KMS-11 (cell line): ENCODE results near the gene CACFD1.

Source experiments
- H2AFZ ChIP-seq: fragments of 200-600 bp; sonication (generic); 2 replicates; pipeline ENCODE4 v1.6.1; 2016; ENCODE audit warnings: antibody characterized with exemption, mixed run types, low read depth
- H3K27ac ChIP-seq: fragments of 200-600 bp; sonication (generic); 2 replicates; pipeline ENCODE4 v1.6.1; 2016; ENCODE audit warnings: mild to moderate bottlenecking, mixed run types
- H3K27me3 ChIP-seq: fragments of 200-600 bp; sonication (generic); 2 replicates; pipeline ENCODE4 v1.6.1; 2017; ENCODE audit warnings: mild to moderate bottlenecking, low read depth, mixed run types, moderate library complexity; ENCODE audit not compliant: insufficient read depth
- H3K36me3 ChIP-seq: fragments of 200-600 bp; sonication (generic); 2 replicates; pipeline ENCODE4 v1.6.1; 2017; ENCODE audit warnings: mild to moderate bottlenecking, mixed run types; ENCODE audit not compliant: insufficient read depth
- H3K4me1 ChIP-seq: fragments of 200-600 bp; sonication (generic); 2 replicates; pipeline ENCODE4 v1.6.1; 2016; ENCODE audit warnings: mild to moderate bottlenecking, low read depth, mixed run types; ENCODE audit not compliant: poor library complexity, severe bottlenecking
- H3K4me2 ChIP-seq: fragments of 200-600 bp; sonication (generic); 2 replicates; pipeline ENCODE4 v1.7.0; 2016; ENCODE audit warnings: mild to moderate bottlenecking, mixed run types
- H3K4me3 ChIP-seq: fragments of 200-600 bp; sonication (generic); IDR thresholded peaks from 2 replicates; pipeline ENCODE4 v1.6.1; 2017; ENCODE audit warnings: low read depth, low read length, mixed read lengths; ENCODE audit not compliant: insufficient read depth
- H3K79me2 ChIP-seq: fragments of 200-600 bp; sonication (generic); 2 replicates; pipeline ENCODE4 v1.6.1; 2016; ENCODE audit warnings: low read depth, mixed run types; ENCODE audit not compliant: insufficient read depth
- H3K9ac ChIP-seq: fragments of 200-600 bp; sonication (generic); 2 replicates; pipeline ENCODE4 v1.6.1; 2016; ENCODE audit warnings: mild to moderate bottlenecking, mixed run types
- H4K20me1 ChIP-seq: fragments of 200-600 bp; sonication (generic); 2 replicates; pipeline ENCODE4 v1.6.1; 2016; ENCODE audit warnings: mild to moderate bottlenecking, mixed run types; ENCODE audit not compliant: insufficient read depth
- TF ChIP-seq, protein P1 (sequence below): fragments of 200-600 bp; sonication (generic); conservative IDR thresholded peaks from 2 replicates; pipeline ENCODE4 v1.6.1; 2017; ENCODE audit warnings: low read depth, mild to moderate bottlenecking, antibody characterized with exemption, low read length, moderate library complexity, mixed read lengths

The CACFD1 gene

DNA sequence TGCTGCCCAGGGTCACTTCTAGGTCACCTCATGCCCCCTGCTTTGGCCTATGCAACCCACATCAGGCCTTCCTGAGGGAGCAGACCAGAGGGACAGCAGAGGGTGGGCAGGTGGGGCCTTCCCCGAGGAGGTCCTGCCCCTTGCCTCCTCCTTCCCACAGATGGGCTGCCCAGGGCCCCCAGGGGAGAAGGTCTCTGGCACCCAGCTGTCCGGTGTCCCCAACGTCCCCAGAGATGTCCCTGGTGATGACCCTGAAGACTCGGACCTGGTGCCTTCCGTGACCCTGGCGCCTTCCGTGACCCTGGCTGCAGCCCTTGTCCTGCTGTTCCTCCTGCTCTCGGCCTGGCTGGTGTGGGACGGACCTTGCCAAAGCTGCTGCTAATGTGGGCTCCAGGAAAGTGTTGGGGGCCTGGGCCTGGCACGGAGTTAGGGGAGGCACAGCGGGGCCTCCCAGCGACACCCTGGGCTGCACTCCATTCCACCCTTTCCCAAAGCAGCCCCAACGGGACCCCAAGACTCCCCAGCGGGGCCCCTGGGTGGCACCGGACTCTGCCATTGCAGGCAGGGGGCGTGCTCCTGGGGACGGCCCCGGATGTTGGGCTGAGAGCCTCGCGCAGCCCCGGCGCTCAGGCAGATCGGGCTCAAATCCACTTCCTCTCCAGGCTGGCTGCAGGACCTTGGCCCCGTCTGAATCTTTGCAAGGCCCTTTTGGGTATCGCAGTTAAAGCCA, 25.9 kb downstream of the CACFD1 start:
- H3K4me2 ChIP-seq: peak overlapping the region; percentile 62
- H3K36me3 ChIP-seq: no peaks in the 10 kb centered on the region
- no peak overlapping the region for H3K9ac ChIP-seq
- H3K4me1 ChIP-seq: no peaks in the 10 kb centered on the region
- peaks cover 74% of the 10 kb centered on the region for H3K27me3 ChIP-seq
- H4K20me1 ChIP-seq: no peaks in the 10 kb centered on the region
- no peaks in the 10 kb centered on the region for H3K79me2 ChIP-seq
- no peak overlapping the region for H3K4me3 ChIP-seq
- peak overlapping the region; percentile 68 for H2AFZ ChIP-seq
- no peak overlapping the region for H3K27ac ChIP-seq
- TF ChIP-seq, protein P1, sequence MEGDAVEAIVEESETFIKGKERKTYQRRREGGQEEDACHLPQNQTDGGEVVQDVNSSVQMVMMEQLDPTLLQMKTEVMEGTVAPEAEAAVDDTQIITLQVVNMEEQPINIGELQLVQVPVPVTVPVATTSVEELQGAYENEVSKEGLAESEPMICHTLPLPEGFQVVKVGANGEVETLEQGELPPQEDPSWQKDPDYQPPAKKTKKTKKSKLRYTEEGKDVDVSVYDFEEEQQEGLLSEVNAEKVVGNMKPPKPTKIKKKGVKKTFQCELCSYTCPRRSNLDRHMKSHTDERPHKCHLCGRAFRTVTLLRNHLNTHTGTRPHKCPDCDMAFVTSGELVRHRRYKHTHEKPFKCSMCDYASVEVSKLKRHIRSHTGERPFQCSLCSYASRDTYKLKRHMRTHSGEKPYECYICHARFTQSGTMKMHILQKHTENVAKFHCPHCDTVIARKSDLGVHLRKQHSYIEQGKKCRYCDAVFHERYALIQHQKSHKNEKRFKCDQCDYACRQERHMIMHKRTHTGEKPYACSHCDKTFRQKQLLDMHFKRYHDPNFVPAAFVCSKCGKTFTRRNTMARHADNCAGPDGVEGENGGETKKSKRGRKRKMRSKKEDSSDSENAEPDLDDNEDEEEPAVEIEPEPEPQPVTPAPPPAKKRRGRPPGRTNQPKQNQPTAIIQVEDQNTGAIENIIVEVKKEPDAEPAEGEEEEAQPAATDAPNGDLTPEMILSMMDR: no peak

DNA sequence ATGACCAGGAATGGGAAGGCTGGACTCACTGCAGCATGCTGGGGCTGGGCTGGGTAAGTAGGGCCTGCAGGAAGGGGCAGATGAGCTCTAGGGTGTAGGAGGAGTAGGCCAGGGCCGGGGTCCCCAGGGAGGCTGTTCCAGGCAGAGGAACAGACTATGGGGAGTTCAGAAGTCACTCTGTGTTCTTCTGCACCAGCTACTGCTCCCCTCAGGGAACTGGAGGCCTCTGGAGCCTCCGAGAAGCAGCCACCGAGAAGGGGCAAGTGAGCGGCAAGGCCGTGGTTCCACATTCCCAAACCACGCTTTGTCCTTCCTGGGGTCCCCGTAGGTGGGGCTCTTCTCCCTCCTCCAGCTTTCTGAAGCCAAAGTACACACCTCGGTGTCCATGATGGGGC, 27.6 kb downstream of the CACFD1 start:
- no peak overlapping the region for H2AFZ ChIP-seq
- TF ChIP-seq, protein P1: no peak
- no peaks in the 10 kb centered on the region for H3K36me3 ChIP-seq
- H3K79me2 ChIP-seq: no peaks in the 10 kb centered on the region
- no peaks in the 10 kb centered on the region for H4K20me1 ChIP-seq
- H3K9ac ChIP-seq: no peak overlapping the region
- peaks cover 76% of the 10 kb centered on the region for H3K27me3 ChIP-seq
- H3K4me1 ChIP-seq: no peaks in the 10 kb centered on the region
- no peak overlapping the region for H3K4me3 ChIP-seq
- no peak overlapping the region for H3K4me2 ChIP-seq
- no peak overlapping the region for H3K27ac ChIP-seq

DNA sequence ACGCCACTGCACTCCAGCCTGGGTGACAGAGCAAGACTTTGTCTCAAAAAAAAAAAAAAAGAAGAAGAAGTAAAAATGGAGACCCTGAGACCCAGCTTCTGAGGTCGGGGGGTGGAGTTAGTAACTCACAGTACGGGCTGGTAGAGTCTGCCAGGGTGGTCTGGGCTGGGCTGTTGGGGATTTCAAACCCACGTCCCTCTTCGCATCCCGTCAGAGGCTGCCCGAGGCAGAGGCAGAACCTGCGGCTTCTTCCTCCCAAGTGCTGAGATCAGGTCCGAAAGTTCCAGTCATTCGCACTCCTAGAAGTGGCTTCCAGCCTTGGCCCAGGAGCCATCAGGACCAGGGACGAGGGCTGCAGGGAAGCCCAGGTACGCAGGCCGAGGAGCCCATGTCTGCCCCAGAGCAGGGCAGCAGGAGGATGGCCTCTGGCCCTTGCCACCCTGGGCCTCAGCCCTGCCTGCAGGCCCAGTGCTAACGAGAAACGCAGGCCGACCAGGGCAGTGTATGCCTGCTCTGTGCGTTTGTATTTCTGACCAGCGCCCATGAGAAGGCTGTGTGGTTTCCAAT, 29.0 kb downstream of the CACFD1 start:
- Histone ChIP-seq H3K9ac (no peak overlapping the region), H3K4me1 (no peaks in the 10 kb centered on the region)

DNA sequence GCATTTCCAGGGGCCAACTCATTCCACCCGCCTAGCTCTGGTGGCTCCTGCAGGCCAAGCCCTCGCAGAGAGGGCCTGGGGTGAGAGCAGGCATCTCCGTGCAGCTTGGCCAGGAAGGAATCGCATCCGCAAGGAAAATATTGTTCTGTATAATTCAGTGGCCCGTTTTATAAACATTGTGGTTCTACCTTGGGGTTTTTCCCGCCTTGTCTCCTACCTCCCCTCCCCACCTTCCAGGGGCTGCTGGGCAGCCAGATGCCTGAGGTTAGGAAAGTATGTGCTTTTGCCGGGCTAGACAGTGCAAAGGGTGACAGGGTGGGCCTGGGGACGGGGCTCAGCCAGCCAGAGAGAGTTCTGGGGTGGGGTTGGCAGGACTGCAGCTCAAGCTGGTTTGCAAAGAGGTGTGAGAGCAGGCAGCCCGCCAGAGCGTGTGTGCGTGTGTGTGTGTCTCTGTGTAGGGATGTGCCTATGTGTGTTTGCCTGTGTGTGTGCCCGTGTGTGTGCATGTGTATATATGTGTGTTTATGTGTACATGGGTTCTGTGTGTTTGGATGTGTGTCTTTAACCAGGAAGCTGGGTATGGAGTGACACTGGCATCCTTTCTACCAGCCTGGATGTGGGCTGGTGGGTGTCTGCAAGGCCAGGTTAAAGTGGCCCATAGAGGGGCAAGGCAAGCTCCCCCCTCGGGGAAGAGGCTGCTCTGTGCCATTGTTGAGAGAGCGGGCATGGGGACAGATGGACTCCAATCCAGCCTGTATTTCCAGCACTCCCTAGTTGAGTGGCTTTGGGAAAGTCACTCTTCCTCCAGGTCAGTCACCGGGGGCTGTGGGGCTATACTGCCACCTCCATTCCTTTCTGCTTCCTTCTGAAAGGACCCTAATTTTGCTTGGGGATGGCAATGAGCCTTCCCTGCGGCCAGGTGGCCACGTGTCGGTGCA, 29.7 kb downstream of the CACFD1 start:
- TF ChIP-seq, protein P1: no peak
- no peak overlapping the region for H3K4me3 ChIP-seq
- no peaks in the 10 kb centered on the region for H4K20me1 ChIP-seq
- no peaks in the 10 kb centered on the region for H3K36me3 ChIP-seq
- no peak overlapping the region for H3K4me2 ChIP-seq
- H3K79me2 ChIP-seq: no peaks in the 10 kb centered on the region
- peaks cover 73% of the 10 kb centered on the region for H3K27me3 ChIP-seq
- H3K9ac ChIP-seq: no peak overlapping the region
- H2AFZ ChIP-seq: no peak overlapping the region
- no peaks in the 10 kb centered on the region for H3K4me1 ChIP-seq
- no peak overlapping the region for H3K27ac ChIP-seq

More for the DNA sequence above, 29.0 kb downstream of the CACFD1 start:
- no peaks in the 10 kb centered on the region for H3K79me2 ChIP-seq
- H2AFZ ChIP-seq: no peak overlapping the region
- H4K20me1 ChIP-seq: no peaks in the 10 kb centered on the region
- H3K36me3 ChIP-seq: no peaks in the 10 kb centered on the region
- H3K27ac ChIP-seq: no peak overlapping the region
- H3K4me3 ChIP-seq: no peak overlapping the region
- H3K27me3 ChIP-seq: peaks cover 73% of the 10 kb centered on the region
- H3K4me2 ChIP-seq: no peak overlapping the region
- TF ChIP-seq, protein P1: no peak
